HG03442 (cell line): ENCODE measurements around the gene NDOR1.

Experiments
- ATAC-seq: cut with Tn5 transposase; IDR thresholded peaks from one replicate; pipeline ENCODE4 v1.9.1; 2021; ENCODE audit warnings: mild to moderate bottlenecking, moderate library complexity; ENCODE audit not compliant: unreplicated experiment

Gene NDOR1

DNA sequence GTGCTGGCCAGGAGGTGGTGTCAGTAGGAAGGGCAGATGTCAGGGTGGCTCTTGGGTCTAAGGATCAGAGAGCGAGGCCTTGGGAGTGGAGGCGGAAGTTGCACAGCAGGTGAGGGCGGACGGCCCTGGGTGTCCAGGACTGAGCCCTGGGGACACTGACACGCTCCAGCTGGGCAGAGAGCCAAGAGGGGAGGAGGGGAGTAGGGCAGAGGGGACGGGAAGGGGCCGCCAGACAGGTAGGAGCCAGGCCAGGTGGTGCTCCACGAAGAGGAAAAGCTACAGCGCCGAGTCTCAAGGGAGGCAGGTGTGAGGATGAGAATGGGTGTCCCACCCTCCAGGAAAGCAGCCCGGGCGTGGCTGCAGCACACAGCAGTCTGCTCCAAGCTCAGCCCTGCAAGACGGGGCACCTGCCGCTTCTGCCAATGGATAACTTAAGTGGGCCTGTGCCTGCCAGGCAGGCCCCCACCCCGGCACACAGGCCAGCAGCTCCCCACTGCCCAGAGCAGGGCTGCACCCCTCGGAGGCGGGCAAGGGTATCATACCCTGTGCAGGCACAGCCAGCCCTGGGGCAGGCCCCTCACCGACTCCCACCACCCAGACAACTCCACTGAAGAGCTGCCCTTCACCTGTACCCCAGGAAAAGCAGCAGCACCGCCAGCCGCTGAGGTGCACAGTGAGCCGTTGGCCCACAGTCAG lies 9.8 kb upstream of the NDOR1 start:
- no peak for ATAC-seq

DNA sequence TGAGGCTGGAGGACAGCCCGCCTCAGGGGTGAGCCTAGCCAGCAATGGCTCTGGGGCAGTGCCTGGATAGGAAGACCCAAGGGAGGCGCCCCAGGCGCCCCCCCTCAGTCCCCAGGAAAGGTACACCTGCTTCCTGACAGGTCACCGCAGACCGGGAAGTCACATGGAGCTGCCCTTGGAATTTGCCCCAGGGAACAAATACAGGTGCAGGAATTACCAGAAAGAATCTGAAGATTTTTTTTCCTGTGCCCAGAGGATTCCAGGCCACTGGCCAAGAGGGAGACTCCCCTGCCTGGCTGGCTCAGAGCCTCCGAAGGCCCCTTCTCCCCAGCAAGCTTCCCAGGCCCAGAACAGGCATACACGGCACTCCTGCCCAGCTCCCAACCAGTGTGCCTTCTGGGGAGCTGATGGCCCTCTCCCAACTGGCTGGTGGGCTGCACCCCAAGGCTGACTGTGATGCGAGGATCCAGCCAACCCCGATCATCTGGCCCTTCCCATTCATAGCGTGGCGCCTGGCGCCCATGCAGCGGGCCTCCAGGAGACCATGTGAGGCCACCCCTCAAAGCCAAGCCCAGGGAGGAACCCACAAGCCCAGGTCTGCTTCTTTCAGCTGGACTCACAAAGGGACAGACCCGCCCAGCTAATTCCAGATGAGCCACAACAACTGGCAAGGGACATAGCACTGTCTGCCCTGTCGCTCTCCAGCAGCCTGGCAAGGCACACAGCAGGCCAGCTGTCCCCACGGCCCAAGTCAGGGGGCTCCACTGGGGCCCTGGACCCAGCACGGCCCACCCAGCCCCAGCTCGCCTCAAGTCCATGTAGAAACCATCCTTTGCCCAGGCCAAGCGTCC lies 7.2 kb upstream of the NDOR1 start:
- ATAC-seq: no peak

DNA sequence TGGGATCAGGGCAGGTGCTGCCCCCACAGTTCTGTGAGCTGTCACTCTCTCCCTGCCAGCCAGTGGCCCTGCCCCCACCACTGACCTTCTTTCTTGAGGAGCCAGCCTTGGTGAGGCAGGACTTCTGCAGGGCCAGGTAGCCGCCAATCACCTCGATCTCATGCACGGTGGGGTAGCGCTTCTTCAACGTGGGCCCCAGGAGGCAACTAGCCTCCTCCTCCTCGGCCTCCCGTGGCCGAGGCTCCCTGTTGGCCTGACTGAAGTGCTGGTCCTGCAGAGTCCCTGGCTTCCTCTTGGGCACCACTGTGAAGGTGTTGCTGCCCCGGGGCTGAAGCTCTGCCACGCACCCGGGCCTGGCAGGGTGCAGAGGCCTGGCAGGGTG lies 6.6 kb upstream of the NDOR1 start:
- ATAC-seq: no peak

DNA sequence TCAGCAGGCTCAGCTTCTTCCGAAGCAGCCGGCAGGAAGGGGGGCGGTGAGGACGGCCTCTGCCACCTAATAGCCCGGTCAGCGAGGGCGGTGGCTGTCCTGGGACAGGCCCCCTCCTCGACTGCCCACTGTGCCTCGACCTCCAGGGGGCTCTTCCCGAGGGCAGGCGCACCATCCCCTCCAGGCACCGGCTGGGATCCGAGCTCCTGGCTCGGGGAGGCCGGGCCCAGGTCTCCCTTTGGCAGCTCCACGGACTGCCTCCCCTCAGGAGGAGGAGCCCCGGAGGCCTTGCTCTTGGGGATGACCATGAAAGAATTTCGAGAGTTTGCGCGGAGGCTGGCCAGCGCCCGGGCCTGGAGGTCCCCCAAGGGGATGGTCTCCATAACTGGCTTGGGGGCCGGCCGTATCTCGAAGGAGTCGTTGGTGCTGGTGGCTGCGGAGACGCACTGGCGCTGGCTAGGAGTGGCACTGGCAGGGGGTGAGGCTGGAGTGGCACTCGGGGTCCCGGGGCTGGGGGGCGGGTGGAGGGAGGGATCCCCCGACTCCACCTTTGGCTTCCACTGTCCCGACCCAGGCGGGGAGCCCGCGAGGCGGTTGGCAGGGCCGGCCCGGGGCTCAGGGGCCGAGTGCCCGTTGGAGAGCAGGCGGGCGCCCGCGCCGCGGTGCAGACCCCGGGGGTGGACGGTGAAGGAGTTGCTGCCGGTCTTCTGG lies 5.9 kb upstream of the NDOR1 start:
- no peak for ATAC-seq

DNA sequence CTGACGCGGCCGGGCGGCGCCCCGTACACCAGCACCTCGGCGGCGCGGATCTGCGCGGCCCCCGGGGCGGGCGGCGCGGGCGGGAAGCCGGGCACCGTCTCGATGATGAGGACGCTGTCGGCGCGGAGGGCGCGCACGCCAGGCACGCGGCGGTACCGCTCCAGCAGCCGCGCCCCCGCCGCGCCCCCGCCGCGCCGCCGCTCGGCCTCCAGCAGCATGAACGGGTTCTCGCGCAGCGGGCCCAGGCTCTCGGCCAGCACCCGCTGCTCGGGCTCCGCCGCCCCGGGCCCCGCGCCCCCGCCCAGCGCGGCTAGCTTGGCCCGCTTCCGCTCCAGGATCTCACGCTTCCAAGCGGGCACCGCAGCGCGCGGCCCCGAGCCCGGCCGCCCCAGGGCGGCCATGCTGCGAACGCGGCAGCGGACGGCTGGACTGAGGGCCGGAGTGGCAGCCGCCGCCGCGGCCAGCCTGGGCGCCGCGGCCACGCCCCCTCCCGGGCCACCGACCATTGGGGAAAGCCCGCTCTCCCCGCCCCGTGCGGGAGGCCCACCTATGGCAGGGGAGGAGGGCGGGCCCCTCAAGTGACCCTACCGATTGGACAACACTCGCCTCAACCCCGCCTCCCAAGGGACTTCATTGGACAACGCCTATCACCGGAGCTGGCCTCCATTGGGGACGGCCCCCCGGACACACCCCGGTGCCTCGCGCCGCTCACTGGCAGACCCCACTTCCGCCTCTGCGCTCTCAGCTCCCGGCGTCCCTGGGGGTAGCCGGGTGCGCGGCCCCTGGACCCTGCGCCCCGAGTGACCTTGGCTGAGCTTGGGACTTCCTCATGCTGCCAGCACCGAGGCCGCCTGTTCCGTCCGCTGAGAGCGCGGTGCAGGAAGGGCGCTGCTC lies 4.9 kb upstream of the NDOR1 start, which contains the start of gene TPRN:
Gene TPRN, minus strand, starts transcription at position 431 of the 894 bp plus-strand sequence. Its CDS starts 30 bp downstream, at position 401.
- ATAC-seq: peak; percentile 80

DNA sequence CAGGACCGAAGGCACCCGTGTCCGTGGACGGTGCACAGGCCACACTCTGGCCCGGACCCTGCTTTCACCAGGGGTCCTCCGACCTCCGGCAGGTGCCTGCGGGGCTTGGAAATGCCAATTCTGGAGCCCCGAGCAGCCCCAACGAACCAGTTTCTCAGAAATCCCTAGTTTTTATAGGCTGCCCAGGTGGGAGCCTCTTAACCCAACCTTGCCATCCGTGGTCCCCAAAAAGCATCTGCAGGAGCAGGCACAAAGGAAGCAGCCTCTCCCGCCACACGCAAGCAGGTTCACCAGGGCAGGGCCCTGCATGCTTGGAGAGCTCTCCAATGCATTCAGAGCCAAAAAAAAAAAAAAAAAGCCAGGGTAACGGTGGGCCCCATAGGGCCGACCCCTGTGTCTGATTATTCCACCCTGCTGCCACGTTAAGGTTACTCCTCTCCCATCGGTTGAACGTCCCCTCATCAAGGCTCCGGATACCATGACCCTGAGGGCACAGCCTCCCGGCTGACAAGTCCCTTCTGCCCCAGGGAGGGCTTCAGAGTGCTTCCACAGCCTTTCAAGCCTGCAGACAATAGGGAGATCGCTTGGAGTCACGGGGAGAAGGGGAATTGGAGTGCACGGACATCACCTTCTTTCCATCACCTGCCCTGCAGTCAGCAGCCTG lies 4.2 kb upstream of the NDOR1 start:
- ATAC-seq: no peak

DNA sequence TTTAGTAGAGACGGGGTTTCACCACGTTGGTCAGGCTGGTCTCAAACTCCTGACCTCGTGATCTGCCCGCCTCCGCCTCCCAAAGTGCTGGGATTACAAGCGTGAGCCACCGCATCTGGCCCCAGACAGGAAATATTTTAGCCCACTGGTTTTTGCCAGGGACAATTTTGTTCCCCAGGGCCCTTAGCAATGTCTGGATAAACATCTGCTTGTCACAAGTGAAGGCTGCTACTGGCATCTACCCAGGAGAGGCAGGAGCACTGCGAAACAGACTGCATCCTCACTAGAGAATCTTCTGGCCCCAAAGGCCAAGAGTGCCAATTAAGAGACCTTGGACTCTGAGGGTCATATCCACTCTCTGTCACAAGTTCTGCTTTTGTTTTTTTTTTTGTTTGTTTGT lies 2.5 kb upstream of the NDOR1 start:
- no peak for ATAC-seq

DNA sequence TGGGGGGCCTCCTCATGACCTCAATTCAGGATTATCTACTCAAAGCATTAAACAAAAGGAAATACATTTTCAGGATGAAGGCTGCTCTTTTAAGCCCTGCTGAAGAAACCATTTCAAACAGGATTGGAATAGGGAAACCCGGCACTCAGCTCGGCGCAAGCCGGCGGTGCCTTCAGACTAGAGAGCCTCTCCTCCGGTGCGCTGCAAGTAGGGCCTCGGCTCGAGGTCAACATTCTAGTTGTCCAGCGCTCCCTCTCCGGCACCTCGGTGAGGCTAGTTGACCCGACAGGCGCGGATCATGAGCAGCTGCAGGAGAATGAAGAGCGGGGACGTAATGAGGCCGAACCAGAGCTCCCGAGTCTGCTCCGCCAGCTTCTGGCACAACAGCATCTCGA lies 772 bp upstream of the NDOR1 start:
- ATAC-seq: no peak

DNA sequence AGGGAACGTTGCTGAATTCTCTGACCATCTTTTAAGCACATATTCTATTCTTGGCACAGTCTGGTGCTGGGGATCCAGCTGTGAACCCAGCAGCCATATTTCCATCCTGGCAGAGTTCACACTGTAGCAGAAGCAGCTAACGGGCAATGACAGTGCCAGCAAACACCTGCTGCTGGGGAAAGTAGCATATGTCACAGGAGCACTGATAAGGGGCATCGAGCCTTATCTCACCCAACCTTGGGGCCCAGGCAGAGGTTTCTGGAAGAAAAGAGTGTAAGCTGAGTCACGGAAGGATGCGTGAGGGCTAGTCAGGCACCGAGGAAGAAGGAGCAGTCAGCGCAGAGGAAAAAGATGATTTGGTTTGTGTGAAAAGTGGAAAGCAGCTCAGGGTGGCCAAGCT lies 1.1 kb downstream of the NDOR1 start:
- no peak for ATAC-seq

DNA sequence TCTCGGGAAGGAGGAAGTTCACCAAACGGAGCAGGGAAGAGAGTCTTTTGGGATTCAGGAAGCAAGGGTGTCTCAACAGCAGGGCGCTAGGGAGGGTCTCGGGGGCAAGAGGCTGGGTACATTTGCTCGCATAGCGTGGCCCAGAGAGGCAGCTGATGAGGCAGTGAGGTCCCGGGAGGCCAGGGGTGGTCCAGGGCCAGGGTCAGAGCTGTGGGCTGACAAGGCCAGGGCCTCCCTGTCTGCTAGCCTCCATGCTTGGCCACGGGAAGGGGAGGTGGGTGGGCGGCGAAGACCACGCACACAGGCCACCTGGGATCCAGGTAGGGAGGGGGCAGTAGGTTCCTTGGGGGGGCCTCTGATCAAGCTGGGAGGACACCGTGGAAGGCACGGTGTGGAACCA lies 6.0 kb downstream of the NDOR1 start:
- ATAC-seq: no peak

DNA sequence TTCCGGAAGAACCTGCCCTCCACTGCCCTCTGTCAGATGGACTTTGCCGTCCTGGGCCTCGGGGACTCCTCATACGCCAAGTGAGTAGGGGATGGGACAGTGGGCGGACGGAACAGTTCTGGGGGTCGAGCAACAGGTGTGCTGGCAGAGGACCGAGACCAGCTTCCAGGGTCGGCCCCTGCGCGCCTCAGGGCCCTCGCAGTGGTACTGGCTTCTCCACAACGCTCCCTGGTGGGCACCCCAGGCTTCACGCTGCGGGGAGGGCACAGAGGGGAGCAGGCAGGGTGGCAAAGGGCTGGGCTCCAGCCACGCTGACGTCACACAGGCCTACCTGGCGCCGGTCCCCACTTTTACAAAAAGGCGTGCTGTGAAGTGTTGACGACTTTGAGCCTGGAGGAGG lies 7.0 kb downstream of the NDOR1 start:
- ATAC-seq: no peak

DNA sequence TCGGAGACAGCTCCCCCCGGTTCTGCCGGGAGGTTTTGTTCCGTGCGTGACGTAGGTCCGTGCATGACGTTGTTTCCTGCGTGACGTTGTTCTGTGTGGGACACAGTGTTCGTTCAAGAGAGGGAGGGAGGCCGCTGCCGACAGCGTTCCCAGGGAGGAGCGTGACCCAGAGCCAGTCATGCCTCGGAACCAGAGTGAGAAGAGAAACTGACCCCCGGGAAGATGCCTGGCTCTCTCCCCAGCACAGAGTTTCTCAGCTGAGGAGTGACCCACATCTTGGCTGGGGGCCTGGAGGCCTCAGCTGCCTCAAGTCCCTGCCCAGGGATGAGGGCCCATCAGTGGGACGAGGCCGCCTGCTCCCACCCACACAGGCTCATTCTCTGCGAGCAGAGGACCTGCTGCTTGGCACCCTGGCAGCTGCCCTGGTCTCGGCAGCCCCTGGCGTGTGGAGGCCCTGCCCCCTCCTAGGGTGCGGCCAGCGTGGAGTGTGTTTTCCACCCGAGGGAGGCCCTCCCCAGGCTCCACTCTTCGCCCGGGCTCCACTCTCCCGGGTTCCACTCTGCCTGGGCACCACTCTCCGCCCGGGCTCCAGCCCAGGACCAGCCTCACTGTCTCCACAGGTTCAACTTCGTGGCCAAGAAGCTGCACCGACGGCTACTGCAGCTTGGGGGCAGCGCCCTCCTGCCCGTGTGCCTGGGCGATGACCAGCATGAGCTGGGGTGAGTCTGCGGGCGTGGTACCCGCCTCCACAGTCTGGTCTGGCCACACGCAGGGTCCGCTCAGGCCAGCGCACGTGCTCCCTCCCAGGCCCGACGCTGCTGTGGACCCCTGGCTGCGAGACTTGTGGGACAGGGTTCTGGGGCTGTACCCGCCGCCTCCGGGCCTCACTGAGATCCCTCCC lies 7.9 kb downstream of the NDOR1 start:
- no peak for ATAC-seq

DNA sequence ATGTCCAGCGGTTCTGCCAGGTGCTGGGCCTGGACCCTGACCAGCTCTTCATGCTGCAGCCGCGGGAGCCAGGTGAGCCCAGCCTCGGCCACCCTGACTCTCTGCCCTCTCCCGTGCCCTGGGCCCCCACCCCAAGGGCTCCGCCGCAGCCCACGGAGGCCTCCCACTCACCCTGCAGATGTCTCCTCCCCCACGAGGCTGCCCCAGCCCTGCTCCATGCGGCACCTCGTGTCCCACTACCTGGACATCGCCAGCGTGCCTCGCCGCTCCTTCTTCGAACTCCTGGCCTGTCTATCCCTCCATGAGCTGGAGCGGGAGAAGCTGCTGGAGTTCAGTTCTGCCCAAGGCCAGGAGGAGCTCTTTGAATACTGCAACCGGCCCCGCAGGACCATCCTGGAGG lies 9.1 kb downstream of the NDOR1 start:
- ATAC-seq: no peak

DNA sequence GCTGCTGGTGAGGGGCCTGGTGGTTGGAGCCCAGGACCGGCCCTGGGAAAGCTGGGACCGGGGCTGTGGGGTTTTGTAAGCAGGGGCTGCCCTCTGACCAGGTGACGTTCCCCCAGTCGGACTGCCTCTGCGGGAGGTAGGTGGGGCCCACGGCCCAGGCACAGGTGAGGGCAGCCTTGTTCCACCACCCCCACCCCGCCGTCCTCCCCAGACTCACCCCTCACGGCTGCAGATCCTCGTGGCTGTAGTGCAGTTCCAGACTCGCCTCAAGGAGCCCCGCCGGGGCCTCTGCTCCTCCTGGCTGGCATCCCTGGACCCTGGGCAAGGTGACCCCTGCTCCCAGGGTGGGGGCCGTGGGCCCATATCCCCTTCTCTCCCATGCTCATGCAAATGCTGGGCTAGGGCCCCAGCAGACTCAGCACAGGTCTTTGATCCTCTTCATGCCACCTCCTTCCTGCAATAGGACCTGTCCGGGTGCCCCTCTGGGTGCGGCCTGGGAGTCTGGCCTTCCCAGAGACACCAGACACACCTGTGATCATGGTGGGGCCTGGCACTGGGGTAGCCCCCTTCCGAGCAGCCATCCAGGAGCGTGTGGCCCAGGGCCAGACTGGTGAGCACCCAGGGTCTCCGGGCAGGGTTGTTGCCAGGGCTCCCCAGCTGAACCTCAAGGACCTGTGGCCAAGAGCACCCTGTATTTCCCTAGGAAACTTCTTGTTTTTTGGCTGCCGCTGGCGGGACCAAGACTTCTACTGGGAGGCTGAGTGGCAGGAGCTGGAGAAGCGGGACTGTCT lies 9.9 kb downstream of the NDOR1 start:
- ATAC-seq: no peak

DNA sequence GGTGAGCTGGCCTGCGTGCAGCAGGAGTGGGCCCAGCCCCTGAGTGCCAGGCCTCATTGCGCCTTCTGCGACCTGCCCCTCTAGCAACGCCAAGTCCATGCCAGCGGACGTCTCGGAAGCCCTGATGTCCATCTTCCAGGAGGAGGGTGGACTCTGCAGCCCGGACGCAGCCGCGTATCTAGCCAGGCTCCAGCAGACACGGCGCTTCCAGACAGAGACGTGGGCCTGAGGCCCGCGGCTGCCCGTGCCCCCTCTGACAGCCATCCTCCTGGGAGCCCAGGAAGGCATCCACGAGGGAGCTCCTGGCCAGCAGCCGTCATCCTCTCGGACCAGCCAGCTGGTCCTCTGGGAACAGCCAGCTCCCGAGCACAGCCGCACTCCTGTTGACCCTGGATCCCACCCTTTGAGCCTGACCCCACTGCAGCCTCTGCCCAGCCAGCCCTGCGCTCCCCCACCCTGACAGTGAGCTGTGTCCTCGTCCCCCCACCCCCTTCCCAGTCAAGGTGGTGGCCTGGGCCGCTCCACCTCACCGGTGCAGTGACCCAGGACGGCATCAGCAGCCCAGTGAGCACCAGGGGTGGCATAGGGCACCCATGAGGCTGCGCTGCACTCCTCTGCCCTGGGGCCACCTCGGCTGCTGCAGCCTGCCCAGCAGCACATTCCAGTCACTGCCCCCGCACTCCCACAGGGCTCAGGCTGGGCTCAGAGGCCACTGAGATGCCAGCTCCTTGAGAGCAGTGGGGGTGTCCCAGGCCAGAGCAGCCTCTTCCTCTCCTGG lies 10.9 kb downstream of the NDOR1 start:
- ATAC-seq: no peak

DNA sequence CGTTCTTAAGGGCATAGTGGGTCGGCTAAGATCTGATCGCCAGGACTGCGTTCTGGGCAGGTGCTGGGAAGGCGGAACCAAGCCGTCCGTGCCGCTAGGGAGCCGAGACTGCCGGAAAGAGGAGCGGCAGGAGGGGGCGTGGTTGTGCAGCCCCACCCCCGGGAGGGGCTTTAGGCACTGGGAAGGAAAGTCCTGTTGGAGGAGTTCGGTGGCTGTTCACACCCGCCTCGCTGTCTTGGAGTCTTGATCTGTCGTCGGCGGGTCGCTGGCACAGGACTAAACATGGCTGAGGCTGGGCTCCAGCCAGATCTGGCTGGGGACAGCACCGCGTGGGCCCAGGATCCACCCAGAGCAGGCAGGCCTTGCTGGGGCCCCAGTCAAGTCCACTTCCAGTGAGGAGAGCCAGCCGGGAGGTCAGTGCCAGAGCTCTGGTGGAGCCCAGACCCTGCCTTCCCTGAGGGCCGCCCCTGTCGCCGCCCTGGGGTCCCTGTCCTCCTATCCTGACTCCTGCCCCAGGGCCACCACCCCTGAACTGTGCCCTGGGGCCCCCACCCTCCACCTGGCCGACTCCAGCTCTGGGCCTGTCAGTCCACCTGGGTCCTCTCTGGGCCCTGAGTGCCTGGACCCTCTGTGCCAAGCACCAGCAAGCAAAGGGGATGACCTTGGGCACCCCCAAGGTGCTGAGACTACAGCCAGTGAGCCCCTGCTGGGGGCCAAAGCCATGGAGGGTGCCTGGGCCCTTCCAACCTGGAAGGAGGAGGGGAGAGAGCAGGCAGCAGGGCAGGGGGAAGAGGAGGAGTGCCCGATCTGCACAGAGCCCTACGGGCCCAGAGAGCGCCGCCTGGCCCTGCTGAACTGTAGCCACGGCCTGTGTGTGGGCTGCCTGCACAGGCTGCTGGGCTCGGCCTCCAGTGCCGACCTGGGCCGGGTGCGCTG lies 12.0 kb downstream of the NDOR1 start:
- no peak for ATAC-seq
